ENCODE data around the gene EGFL8. TPM values are rescaled to one million over a fixed set of nuclear protein-coding genes. Genes with fewer than 3 reads are reported as not detected.

The EGFL8 gene
- total RNA-seq, 1 experiment from 2014 or later, result 11.1 TPM

DNA sequence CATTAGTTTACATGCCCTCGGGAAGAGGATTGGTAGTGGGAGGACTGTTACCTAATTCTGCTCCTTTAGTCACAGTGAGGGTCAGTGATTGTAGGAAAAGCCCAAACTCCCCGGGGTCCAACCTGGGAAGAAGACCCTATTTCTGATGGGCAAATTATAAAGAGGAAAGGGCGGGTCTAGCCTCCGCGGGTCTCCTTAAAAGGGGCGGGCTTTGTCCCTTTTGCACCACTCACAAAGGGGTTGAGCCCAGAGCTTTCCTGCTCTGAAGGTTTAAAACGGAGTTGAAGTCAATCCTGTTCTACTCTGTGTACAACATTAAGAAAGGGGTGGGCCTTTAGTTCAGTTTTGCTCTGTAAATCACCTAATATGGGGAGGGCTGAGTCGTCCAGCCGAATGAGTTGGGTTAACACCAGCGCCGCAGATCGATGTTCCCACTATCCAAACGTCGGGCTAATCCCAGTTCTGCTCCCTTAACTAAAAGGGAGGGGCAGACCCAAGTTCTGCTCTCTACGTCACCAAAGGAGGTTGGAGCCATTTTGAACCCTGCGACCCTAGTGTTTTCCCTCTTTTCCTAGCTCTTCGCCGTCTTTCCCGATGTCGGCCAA lies 12.9 kb downstream of the EGFL8 start:
- H3K27me3 ChIP-seq (ENCODE audit: control insufficient read depth, insufficient read depth, low read length), result no peaks in the 10 kb centered on the region
- ChIA-PET CTCF (interaction anchor here (0.6 to 1.4 kb wide), 2 partner anchors 13 to 18 kb away, joined by 3 read pairs; no protein-coding TSS in a partner anchor), POLR2A (interaction anchor here (1.0 to 1.1 kb wide), 2 partner anchors 18 to 87 kb away, joined by 3 to 4 read pairs; no protein-coding TSS in a partner anchor)
- peak overlapping the region; percentile 98 for H3K27ac ChIP-seq (ENCODE audit: low read length)
- H3K36me3 ChIP-seq (ENCODE audit: control insufficient read depth, insufficient read depth, low read length), result 0 out of 2 replicates have a peak, but pooled peaks cover 3% of the 10 kb centered on the region
- peaks cover 37% of the 10 kb centered on the region for H3K4me1 ChIP-seq (ENCODE audit: control insufficient read depth, insufficient read depth, low read length)
- H3K9me3 ChIP-seq (ENCODE audit: control insufficient read depth, insufficient read depth, low read depth, low read length), result no peaks in the 10 kb centered on the region
- peak overlapping the region; percentile 61 to 64 for H3K4me3 ChIP-seq (ENCODE audit: low read depth in 2 of 2, low read length in 2 of 2)
- no peak for TF ChIP-seq SIN3A (IDR thresholded peaks at IDR 0.05; ENCODE audit: borderline replicate concordance, insufficient read depth, low read depth, low read length)
- TF ChIP-seq TCF7L2 (IDR thresholded peaks at IDR 0.05; ENCODE audit: low read depth, low read length), result no peak
- TF ChIP-seq, protein P1, sequence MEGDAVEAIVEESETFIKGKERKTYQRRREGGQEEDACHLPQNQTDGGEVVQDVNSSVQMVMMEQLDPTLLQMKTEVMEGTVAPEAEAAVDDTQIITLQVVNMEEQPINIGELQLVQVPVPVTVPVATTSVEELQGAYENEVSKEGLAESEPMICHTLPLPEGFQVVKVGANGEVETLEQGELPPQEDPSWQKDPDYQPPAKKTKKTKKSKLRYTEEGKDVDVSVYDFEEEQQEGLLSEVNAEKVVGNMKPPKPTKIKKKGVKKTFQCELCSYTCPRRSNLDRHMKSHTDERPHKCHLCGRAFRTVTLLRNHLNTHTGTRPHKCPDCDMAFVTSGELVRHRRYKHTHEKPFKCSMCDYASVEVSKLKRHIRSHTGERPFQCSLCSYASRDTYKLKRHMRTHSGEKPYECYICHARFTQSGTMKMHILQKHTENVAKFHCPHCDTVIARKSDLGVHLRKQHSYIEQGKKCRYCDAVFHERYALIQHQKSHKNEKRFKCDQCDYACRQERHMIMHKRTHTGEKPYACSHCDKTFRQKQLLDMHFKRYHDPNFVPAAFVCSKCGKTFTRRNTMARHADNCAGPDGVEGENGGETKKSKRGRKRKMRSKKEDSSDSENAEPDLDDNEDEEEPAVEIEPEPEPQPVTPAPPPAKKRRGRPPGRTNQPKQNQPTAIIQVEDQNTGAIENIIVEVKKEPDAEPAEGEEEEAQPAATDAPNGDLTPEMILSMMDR (IDR thresholded peaks at IDR 0.05), result no peak
- peak; percentile 70; the same call in 1 of the 2 replicates for TF ChIP-seq POLR2AphosphoS5 (IDR thresholded peaks at IDR 0.05; ENCODE audit: low read depth, low read length)
- TF ChIP-seq, protein P2, sequence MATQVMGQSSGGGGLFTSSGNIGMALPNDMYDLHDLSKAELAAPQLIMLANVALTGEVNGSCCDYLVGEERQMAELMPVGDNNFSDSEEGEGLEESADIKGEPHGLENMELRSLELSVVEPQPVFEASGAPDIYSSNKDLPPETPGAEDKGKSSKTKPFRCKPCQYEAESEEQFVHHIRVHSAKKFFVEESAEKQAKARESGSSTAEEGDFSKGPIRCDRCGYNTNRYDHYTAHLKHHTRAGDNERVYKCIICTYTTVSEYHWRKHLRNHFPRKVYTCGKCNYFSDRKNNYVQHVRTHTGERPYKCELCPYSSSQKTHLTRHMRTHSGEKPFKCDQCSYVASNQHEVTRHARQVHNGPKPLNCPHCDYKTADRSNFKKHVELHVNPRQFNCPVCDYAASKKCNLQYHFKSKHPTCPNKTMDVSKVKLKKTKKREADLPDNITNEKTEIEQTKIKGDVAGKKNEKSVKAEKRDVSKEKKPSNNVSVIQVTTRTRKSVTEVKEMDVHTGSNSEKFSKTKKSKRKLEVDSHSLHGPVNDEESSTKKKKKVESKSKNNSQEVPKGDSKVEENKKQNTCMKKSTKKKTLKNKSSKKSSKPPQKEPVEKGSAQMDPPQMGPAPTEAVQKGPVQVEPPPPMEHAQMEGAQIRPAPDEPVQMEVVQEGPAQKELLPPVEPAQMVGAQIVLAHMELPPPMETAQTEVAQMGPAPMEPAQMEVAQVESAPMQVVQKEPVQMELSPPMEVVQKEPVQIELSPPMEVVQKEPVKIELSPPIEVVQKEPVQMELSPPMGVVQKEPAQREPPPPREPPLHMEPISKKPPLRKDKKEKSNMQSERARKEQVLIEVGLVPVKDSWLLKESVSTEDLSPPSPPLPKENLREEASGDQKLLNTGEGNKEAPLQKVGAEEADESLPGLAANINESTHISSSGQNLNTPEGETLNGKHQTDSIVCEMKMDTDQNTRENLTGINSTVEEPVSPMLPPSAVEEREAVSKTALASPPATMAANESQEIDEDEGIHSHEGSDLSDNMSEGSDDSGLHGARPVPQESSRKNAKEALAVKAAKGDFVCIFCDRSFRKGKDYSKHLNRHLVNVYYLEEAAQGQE (IDR thresholded peaks at IDR 0.05; ENCODE audit: insufficient read depth in 1 of 2, low read depth in 2 of 2, low read length in 1 of 2), result no peak
- intact Hi-C loops (cut with micrococcal nuclease; ENCODE audit: unreplicated experiment), result no loop called here
- ATAC-seq (peak; percentile 52), DNase-seq (ENCODE audit: low read depth, low spot score) (no peak)
- in situ Hi-C loops (cut with HindIII; ENCODE audit: low pct_unique_long_range_greater_than_20kb, low sequenced_read_pairs), result no loop called here
- no TSS peak for BruUV-seq (replicated peaks)

DNA sequence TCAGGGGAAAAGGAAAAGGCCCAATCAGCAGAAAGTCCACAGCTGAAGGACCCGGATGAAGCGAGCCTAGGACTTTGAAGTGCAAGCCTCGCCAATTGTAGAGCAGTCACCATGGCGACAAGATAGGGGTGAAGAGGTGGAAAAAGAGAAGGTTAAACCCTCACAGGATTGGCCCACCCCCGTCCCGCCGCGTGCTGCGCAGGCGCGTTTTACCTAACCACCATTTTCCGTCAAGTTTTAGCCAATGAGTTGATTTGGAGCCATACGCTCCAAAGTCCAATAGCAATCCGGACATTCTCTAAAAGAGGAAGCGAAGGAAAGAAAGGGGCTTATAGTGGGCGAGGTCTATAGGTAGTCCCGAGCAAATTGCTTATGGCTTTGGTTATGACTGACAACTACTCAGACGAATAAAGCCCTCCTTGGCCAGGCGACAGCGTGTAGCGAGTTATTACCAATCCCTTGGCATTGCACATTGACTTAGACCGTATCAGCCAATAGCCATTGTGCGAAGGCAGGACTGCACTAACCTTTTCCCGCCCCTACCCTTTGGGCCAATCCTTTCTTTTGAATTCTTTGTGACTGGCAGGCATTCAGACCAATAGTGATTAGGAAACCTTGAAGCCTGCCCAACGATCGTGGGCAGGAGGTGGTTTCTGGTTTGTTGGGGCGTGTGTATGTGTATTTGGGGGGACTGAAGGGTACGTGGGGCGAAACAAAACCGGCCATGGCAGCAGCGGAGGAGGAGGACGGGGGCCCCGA lies 13.6 kb downstream of the EGFL8 start, which contains the start of gene RNF5:
TSS of gene RNF5 (plus strand) at position 618 of the 759 bp plus-strand sequence. CDS start at position 725, 107 bp downstream.
- DNase-seq (ENCODE audit: low read depth, low spot score), result peak; percentile 99
- Histone ChIP-seq H3K27me3 (ENCODE audit: control insufficient read depth, insufficient read depth, low read length) (no peaks in the 10 kb centered on the region), H3K36me3 (ENCODE audit: control insufficient read depth, insufficient read depth, low read length) (0 out of 2 replicates have a peak, but pooled peaks cover 3% of the 10 kb centered on the region), H3K4me1 (ENCODE audit: control insufficient read depth, insufficient read depth, low read length) (peaks cover 35% of the 10 kb centered on the region), H3K4me3 (ENCODE audit: low read depth in 2 of 2, low read length in 2 of 2) (peak within 1 kb of the TSS; percentile 61 to 64), H3K9me3 (ENCODE audit: control insufficient read depth, insufficient read depth, low read depth, low read length) (no peaks in the 10 kb centered on the region), H3K27ac (ENCODE audit: low read length) (peak within 1 kb of the TSS; percentile 98)
- in situ Hi-C loops (cut with HindIII; ENCODE audit: low pct_unique_long_range_greater_than_20kb, low sequenced_read_pairs), result no loop called here
- ChIA-PET POLR2A (interaction anchor here (1.0 to 1.1 kb wide), 2 partner anchors 18 to 88 kb away, joined by 3 to 4 read pairs; no protein-coding TSS in a partner anchor), CTCF (interaction anchor here (0.6 to 1.4 kb wide), 2 partner anchors 14 to 18 kb away, joined by 3 read pairs; no protein-coding TSS in a partner anchor)
- intact Hi-C loops (cut with micrococcal nuclease; ENCODE audit: unreplicated experiment), result no loop called here
- BruUV-seq (replicated peaks), result no TSS peak
- TF ChIP-seq, protein P2 (IDR thresholded peaks at IDR 0.05; ENCODE audit: insufficient read depth in 1 of 2, low read depth in 2 of 2, low read length in 1 of 2), result no peak
- TF ChIP-seq, protein P1 (IDR thresholded peaks at IDR 0.05), result no peak
- TF ChIP-seq TCF7L2 (IDR thresholded peaks at IDR 0.05; ENCODE audit: low read depth, low read length), result peak; percentile 99
- no peak for TF ChIP-seq POLR2AphosphoS5 (IDR thresholded peaks at IDR 0.05; ENCODE audit: low read depth, low read length)
- 0 out of 2 replicates have a peak, but pooled peaks have one; percentile 26 for TF ChIP-seq SIN3A (IDR thresholded peaks at IDR 0.05; ENCODE audit: borderline replicate concordance, insufficient read depth, low read depth, low read length)
- peak; percentile 89 for ATAC-seq
